GM21367 (cell line): Measurements from ENCODE around the gene ZFAND2A.

ENCODE experiments used
- ATAC-seq: cut with Tn5 transposase; IDR thresholded peaks from one replicate; pipeline ENCODE4 v1.9.1; 2021; ENCODE audit not compliant: unreplicated experiment

The ZFAND2A gene

GRCh38 chr7:1110358-1110757, 49.6 kb downstream of the ZFAND2A start:
- no peak for ATAC-seq

GRCh38 chr7:1109581-1110310, 50.2 kb downstream of the ZFAND2A start:
- ATAC-seq, result no peak

GRCh38 chr7:1108264-1108920, 51.6 kb downstream of the ZFAND2A start:
- ATAC-seq, result no peak

GRCh38 chr7:1106793-1107421, 53.1 kb downstream of the ZFAND2A start:
- no peak for ATAC-seq

- ATAC-seq, result no peak
Measured at GRCh38 chr7:1106063-1106792, 53.8 kb downstream of the ZFAND2A start.

- no peak for ATAC-seq
Measured at GRCh38 chr7:1105189-1105588, 54.8 kb downstream of the ZFAND2A start.

- no peak for ATAC-seq
Measured at GRCh38 chr7:1104516-1105179, 55.3 kb downstream of the ZFAND2A start.

GRCh38 chr7:1103789-1104515, 56.0 kb downstream of the ZFAND2A start:
- no peak for ATAC-seq

GRCh38 chr7:1103009-1103788, 56.8 kb downstream of the ZFAND2A start:
- no peak for ATAC-seq
